WTC11 (cell line): ENCODE measurements around the gene SYT7.

ENCODE experiments used
- TF ChIP-seq, protein P1 (sequence below): sonication (generic); formaldehyde crosslinking; IDR thresholded peaks from 2 replicates; pipeline ENCODE4 v1.8.0; 2022; ENCODE audit warnings: mild to moderate bottlenecking, missing genetic modification reagents
- TF ChIP-seq, protein P2 (sequence below): sonication (generic); formaldehyde crosslinking; IDR thresholded peaks from 2 replicates; pipeline ENCODE4 v1.8.1; 2022; ENCODE audit warnings: mild to moderate bottlenecking, missing genetic modification reagents, moderate library complexity, borderline replicate concordance

DNA sequence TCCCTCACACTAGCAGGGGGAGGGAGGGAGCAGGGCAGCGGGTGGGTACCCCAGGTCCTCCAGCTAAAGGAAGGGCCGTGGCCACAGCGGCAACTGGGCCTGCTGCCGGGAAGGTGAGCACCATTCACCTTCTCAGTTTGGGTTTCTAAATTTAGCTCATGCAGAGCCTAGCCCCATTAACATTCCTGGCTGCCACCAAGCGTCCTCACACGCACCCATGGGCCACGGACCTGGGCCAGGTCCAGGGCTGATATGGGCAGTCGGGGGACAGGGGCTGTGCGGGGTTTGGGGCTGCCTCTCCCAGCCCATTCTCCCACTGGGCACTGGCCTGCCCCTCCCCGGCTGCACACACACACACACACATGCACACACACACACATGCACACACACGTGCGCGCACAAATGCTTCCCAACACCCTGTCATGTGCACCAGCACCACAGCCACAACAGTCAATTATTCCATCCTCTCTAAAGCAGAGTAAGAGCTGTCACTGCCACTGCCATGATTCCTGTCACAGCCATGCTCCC is 28.7 kb downstream of the SYT7 start:
- TF ChIP-seq, protein P1, sequence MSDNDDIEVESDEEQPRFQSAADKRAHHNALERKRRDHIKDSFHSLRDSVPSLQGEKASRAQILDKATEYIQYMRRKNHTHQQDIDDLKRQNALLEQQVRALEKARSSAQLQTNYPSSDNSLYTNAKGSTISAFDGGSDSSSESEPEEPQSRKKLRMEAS = no peak
- TF ChIP-seq, protein P2, sequence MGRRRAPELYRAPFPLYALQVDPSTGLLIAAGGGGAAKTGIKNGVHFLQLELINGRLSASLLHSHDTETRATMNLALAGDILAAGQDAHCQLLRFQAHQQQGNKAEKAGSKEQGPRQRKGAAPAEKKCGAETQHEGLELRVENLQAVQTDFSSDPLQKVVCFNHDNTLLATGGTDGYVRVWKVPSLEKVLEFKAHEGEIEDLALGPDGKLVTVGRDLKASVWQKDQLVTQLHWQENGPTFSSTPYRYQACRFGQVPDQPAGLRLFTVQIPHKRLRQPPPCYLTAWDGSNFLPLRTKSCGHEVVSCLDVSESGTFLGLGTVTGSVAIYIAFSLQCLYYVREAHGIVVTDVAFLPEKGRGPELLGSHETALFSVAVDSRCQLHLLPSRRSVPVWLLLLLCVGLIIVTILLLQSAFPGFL (CRISPR knock-in tag) = no peak
